NCI-H1048 (cell line): Measurements from ENCODE around the gene ID3.

Experiments used
- DNase-seq: peaks from one replicate; lab custom pipeline; 2025; lab: John Stamatoyannopoulos, UW

Gene ID3

DNA sequence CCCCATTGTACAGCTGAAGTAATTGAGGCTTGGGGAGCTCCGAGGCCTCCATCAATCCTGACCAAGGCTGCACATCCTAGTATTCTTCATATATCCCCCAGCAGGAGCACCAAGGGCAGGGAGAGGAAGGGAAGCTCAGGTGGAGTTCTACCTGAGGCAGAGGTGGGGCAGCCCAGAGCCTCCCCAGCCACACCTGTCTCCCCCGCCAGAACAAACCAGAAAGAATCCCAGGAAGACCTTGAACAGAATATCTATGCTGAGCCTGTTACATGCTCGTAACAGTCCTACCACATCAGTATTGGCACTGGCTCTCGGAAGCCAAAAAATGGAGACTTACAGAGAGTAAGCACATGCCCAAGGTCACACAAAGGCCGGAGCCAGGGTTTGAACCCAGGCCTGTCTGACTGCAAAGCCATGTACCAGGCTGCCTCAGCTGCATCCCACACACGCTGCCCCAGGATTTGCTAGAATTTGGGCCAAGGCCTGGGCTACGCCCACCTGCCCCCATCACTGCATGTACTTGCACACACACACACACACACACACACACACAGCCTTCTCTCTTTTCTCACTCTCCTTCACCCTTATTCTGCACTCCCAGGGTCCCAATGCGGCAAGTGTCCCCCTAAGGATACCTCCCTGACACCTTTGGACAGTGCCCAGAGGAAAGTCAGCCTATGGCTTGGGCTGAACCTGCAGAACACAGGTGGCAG is 32.8 kb downstream of the ID3 start:
- no peak for DNase-seq

DNA sequence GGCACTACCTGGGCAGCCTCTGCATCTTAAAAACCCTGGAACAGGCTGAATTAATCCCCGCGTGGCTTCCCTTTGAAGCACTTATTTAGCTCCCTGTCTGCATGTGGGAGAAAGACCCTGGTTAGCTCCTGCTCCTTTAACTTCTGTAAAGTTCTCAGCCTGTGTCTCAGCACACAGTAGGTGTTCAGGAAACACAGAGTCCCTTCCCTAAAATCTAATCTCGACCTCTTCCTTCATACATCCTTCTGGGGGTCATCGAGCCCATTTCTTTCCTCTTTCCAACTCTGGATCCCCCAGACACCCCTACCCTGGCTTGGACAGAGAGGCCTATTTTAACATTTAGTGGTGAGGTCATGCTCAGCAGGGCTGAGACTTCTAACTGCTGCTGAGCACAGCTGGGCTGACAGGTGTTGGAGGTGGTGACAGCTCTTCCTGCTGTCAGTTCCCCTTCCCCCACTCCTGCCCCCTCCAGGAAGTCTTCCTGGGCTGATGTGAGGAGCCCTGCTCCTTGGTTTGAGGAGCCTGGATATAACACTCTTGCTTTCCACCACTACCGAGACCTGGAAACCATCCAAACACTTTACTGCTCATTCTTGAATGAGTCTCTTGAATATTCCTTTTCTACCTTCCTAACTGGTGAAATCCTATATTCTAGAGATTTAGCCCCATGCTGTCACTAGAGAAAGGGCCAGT is 33.6 kb downstream of the ID3 start:
- no peak for DNase-seq

DNA sequence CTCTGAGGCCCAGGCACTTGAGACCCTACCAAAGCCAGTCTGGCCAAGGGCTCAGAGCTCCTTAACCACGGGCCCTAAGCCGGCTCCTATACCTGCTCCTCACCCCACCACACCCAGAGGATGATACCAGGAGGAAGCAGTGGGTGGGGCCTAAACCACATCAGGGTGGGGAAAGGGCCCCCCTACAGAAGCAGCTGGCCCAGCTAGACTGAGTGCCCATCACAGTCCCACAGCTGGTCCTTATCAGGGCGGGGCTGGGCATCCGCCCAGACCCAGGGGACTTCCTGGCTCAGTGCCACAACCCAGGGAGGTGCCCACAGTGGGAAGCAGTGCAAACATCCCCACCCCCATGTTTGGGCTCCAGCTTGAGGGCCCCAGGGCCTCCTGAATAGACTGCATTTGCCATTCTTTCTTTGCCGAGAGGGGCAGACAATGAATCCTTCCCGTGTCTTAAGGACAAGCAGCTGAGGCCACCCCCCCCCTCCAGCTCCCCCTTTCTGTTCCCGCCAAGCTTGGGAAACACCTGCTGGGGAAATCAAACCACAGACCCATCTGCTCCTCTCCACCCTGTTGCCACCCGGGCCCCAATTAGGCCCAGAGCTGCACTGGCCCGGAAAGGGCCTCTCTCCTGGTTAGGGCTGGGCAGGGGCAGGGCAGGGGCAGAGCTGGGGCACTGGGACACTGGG is 34.4 kb downstream of the ID3 start:
- DNase-seq = no peak

DNA sequence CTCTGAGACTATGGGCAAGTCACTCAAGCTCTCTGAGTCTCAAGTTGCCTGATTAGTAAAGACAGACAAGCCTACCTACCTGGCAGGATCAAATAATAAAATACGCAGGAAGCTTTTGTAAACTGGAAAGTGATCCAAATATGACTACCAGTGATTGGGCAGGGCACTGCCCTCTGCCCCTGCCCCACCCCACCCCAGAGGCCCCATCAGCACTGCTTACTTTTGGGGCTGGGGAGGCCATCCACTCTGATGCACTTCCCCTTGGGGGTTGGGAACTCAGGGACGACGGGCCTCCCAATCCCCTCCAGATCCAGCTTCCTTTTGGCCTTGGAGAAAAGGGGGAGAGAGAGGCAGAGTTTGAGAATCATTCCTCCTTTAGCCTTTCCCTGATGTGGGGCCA is 35.1 kb downstream of the ID3 start:
- DNase-seq = no peak

DNA sequence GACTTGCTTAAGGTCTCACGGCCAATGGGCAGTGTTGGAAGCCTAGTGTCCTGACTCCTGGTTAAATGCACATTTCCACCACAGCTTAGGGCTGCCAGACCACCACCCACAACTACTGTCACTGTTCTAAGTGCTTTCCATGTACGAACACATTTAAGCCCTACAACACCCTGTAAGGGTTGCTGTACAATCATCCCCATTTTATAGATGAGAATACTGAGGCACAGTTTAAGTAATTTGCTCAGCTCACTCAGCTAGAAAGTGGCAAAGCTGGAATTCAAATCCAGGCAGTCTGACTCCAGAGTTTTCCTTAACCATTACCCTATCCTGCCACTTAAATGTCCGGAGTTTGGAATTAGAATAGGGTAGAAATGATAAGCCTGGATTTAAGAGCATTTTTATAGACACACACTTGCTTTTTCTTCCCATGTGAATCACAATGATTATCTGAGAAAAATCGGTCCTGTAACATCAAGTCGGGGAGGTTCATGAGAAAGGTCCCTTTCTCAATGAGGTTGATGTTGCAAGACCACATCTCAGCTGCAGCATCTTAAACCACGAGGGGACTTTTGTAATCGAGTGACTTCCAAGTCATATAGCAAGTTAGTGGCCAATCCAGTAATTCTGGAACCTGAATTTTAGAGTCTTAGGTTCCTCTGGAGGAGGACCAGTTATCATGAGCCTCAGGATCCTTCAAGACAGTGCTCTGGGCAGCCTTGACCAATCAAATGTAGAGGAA is 36.9 kb downstream of the ID3 start:
- DNase-seq = no peak

DNA sequence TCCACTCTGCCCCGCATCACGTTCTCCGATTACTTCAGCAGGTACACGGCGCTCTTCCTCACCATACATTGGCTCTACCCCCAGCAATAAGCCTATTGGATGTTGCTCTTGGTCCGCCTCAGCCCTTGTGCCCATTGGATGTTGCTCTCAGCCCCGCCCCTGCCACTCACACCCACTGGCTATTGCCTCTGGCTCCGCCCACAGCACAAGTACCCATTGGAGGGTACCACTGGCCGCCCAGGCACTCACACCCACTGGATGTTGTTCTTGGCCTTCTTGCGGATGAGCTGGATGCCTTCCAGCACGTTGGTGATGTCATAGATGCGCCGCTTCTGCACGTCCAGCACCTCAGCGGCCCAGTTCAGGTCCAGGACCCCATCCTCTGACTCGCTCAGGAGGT is 37.7 kb downstream of the ID3 start:
- no peak for DNase-seq

DNA sequence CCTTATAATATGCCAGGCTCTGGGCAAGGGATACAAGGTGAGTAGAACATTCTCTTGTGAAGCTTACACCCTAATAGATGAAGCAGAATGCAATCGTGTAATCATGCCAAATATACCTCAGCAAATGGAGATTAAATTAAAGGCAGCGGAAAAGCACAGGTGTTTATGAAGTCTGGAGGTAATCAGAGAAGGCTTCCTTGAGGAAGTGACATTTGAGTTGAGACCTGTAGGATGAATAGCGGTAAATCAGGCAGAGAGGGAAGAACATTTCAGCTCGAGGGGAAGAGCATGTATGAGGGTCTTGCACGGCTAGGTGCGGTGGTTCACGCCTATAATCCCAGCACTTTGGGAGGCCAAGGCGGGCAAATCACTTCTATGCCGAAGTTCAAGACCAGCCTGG is 41.7 kb downstream of the ID3 start:
- no peak for DNase-seq

DNA sequence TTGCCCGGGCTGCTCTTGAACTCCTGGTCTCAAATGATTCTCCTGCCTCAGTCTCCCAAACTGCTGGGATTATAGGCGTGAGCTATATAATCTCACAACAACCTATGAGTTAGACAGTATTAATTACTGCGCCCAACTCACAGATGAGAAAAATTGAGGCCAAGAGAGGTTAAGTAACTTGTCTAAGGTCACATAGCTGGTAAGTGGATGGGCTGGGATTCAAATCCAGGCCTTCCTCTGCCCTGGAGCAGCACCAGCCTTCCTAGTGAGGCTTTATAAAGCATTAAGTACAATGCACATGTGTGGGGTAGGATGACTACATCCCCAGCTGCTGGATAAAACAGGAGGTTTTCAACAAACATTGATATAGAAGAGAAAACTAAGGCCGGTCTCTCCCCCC is 43.4 kb downstream of the ID3 start:
- no peak for DNase-seq

DNA sequence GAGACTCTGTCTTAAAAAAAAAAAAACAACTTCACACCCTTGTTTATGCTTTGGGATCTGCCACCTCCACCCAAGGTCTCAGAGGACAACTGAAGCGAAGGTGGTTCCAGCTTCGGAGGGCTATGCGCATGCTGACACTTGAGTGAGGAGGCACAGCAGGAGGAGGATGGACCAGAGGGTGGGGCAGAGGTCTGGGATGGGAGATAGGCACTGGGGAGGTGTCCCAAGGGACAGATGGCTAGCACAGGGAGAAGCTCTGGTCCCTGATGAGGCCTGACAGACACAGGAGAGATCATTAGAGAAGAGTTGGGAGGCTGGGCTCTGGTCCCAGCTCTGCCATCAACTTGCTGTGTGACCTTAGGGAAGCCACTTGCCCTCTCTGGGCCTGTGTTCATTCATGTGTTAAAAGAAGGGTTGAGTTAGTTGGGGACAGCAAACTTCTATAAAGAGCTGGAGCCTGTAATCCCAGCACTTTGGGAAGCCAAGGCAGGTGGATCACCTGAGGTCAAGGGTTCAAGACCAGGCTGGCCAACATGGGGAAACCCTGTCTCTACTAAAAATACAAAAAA is 45.1 kb downstream of the ID3 start:
- no peak for DNase-seq

DNA sequence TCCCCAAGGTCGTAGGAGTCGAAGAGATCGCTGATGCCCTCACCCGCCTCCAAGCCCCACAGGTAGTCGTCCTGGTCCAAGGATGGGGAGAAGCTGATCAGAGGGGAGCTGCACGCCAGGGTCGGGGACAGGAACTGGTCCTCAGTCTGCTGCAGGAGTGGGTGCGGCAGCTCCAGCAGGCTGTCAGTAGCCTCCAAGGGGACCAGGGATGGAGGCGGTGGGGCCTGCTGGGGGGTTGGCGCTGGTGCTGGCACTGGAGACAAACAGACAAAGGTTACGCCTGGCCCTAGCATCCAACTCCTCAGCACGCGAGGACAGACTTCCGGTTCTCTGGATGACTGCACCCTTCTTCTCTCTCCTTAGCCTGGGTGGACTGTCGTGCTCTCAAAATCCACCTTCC is 49.4 kb downstream of the ID3 start:
- no peak for DNase-seq
